NCI-H82 (cell line): ENCODE results near the gene C7orf33.
"Not testable (repeated sequence)": the region's sequence is repeated elsewhere in the genome, so short reads cannot be mapped to it uniquely, and the experiment has no call there.

Experiments used
- DNase-seq: peaks from one replicate; lab custom pipeline; 2025; lab: John Stamatoyannopoulos, UW

C7orf33 gene

GRCh38 chr7:148590471-148590870 lies at the start of gene C7orf33:
Gene C7orf33 (plus strand): TSS chr7:148590766. CDS start chr7:148590926, 160 bp downstream.
- DNase-seq, result peak; percentile 88

- DNase-seq, result no peak
These were observed 48.6 kb upstream of the C7orf33 start for GRCh38 chr7:148541891-148542504.

- DNase-seq, result no peak
These were observed 47.3 kb upstream of the C7orf33 start for GRCh38 chr7:148543302-148543701.

- no peak for DNase-seq
These were observed 45.4 kb upstream of the C7orf33 start for GRCh38 chr7:148545172-148545571.

DNA sequence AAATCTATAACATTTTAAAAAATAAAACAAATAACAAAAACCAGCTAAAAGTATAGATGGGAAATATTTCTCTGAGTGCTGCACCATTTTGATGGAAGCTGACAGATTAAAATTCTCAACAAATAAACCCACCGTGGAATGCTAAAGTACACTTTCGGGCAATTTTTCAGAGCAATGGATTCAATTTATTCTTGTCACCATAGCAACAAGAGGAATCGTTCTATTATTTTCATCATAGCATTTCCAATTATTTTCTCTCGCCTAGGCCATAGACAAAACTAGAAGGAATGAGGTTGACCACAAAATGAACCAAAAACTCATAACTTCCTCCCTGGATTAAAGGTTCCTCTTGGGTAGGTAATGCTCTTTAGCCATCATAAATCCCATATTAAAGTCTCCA lies 44.6 kb upstream of the C7orf33 start:
- DNase-seq, result no peak

DNA sequence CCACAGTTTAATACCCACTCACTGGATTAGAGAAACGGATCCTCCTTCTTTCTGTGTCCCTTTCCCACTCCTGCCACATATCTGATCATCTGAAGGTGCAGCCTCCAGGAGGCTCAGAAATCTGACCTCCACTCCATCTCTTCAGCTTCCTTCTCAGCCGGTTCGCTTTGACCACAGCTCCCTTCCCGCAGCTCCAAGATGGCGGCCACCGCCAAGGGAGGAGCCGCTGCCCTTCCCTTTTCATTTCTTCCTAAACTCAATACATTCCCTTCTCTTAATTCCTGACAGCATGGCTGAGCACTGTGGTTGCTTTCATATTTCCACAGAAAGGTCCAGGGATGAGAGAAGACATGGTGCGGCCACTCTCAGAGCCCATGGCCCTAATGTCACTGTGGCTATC lies 43.7 kb upstream of the C7orf33 start:
- DNase-seq, result no peak

DNA sequence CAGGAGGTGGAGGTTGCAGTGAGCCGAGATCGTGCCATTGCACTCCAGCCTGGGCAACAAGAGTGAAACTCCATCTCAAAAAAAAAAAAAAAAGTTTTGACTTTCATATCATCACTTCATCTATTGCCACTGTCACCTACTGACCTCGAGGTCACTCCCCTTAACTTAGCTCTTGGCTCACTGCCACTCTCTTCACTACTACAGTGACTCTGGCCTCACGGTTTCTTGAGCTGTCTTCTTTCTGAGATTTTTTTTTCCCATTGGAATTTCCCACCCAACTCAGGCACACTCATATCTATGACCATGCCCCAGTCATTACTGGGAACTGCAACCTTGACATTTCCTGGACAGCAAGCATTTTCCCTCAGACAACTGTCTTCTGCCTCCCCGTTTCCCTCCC lies 42.6 kb upstream of the C7orf33 start:
- no peak for DNase-seq

- DNase-seq, result no peak
These were observed 36.6 kb upstream of the C7orf33 start for GRCh38 chr7:148553979-148554378.

DNA sequence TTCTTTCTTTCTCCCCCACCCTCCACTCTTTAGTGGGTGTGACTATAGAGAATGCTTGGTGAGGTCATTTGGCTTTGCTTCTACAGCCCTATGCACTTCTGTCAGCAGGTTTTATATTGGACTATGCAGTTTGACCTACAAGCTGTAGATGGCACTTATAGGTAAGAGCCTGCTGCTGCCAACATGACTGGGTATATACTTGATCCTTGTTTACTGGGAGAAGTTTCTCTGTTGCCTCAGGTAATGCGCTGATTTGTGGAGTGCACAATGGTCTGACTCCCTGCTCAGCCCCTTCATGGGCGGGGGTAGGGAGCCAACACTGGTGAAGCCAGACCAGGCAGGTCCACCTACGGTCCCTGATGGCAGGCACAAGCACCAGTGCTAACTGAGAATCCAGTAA lies 33.7 kb upstream of the C7orf33 start:
- DNase-seq, result no peak

- no peak for DNase-seq
These were observed 31.7 kb upstream of the C7orf33 start for GRCh38 chr7:148558914-148559313.

DNA sequence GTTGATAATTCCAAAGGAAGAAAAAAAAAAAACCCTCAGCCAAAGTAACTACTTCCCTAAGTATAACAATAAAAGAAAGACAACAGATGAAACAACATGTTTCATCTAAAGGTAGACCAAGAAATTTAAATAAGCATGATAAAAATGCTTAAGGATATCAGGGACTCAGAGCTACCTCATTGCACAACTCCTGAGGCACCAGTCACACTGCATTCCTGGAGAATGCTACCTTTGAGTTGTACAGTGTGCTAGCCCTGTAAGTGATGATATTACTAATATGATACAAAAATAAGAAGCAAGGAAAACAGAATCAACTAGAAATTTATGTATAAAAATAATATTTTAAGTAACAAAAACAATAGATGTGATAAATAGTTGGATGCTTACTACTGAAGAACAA lies 29.5 kb upstream of the C7orf33 start:
- DNase-seq, result no peak

GRCh38 chr7:148563583-148564274 lies 26.8 kb upstream of the C7orf33 start:
- no peak for DNase-seq

DNA sequence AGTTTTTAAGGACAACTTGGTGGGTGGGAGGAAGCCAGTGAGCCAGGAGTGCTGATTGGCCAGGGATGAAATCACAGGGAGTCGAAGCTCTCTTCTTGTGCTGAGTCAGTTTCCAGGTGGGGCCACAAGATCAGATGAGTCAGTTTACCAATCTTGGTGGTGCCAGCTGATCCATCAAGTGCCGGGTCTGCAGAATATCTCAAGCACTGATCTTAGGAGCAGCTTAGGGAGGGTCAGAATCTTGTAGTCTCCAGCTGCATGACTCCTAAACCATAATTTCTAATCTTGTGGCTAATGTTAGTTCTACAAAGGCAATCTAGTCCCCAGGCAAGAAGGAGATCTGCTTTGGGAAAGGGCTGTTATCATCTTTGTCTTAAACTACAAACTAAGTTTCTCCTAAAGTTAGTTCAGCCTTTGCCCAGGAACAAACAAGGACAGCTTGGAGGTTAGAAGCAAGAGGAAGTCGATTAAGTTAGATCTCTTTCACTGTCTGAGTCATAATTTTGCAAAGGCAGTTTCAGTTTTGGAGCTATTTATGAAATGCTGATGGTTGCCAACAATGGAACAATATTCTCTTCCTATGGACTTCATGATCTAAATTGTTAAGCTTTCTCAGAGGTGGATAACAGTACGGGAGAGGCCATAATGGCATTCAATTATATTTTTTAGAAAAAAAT lies 26.2 kb upstream of the C7orf33 start:
- not testable (repeated sequence) for DNase-seq

GRCh38 chr7:148566736-148567135 lies 23.8 kb upstream of the C7orf33 start:
- DNase-seq, result no peak

DNA sequence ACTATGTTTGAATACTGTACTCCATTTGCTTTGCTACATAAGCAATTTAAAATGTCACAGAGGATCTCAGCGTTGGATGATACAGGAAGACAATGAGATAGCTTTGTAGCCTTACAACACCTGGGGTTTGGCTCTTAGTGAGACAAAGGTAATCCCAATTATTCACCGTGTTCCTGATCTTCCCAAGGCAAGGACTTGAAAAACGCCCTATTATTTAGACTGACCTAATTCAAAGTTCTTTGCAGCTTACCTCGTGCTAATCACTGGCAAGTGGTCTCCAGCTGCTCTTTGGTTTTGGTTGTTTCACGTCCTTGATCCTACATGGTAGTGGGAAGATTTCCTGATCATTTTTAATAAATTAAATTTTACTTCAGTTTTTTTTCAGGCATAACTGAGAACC lies 23.0 kb upstream of the C7orf33 start:
- peak; percentile 70 for DNase-seq

- no peak for DNase-seq
These were observed 20.1 kb upstream of the C7orf33 start for GRCh38 chr7:148570510-148570909.

GRCh38 chr7:148570973-148571372 lies 19.6 kb upstream of the C7orf33 start:
- not testable (repeated sequence) for DNase-seq

- no peak for DNase-seq
These were observed 19.2 kb upstream of the C7orf33 start for GRCh38 chr7:148571381-148571780.

DNA sequence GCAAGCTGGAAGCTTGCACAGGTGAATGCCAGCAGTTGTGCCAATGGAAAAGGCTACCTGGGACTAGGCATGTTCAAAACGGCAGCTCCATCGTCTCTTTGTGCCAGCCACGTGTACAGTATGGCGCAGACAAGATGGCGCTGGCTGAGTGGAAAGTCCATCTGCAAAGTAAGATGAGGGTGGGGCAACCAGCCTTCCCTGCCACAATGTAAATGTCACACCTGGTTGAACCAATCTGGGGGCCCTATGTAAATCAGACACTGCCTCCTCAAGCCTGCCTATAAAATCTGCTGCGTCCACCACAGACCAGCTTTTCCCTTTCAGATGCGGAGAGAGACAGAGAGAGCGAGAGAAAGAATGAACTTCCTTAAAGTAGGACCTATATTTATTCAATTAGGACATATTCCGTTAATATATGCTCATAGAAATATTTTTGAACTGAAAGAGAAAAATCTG lies 18.5 kb upstream of the C7orf33 start:
- peak; percentile 35 for DNase-seq

DNA sequence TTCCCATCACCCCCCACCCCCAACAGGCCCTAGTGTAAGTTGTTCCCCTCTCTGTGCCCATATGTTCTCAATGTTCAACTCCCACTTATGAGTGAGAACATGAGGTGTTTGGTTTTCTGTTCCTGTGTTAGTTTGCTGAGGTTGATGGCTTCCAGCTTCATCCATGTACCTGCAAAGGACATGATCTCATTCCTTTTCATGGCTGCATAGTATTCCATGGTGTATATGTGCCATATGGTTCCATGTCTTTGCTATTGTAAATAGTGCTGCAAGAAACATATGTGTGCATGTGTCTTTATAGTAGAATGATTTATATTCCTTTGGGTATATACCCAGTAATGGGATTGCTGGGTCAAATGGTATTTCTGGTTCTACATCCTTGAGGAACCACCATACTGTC lies 17.0 kb upstream of the C7orf33 start:
- not testable (repeated sequence) for DNase-seq

DNA sequence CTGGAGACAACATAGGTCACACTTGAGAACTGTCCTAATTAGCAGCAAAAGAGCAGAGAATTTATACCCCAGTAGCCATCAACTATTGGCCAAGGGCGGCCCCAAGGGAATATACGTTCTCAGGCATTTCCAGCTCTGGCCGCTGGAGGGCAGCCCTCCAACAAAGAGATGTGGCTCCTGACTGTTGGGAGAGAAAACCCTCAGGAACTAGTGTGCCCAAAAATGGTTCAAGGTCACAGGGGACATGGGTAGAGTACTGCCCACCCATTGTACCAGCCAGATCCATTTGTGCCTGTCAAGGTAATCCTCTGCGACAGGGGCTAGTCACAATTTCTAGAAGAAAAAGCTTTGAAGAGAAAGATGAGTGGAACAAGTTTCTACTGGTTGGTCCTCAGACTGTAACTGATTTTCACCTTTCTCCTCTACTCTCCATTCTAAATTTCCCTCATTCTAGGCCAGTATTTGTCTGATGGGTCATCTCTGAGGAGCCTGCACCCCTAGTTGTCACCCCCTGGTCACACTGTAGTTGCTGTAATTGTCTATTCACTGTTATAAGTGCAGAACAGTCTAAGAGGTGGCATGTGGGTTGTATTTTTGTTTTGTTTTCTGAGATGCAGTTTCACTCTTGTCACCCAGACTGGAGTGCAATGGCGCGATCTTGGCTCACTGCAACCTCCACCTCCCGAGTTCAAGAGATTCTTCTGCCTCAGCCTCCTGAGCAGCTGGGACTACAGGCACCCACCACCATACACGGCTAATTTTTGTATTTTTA lies 14.7 kb upstream of the C7orf33 start:
- peak; percentile 77 for DNase-seq

GRCh38 chr7:148579366-148579765 lies 11.2 kb upstream of the C7orf33 start:
- peak; percentile 18 for DNase-seq
